Stimulated activated CD4-positive, alpha-beta T cell treated with anti-CD3 and anti-CD28 coated beads, TNF-alpha, amount 100 ng/mL, for 24 hours (primary cell): ENCODE measurements around the gene EML3.
"Not testable (repeated sequence)": the region's sequence is repeated elsewhere in the genome, so short reads cannot be mapped to it uniquely, and the experiment has no call there.

Source experiments
- DNase-seq, 3 experiments: peaks; one replicate each; pipeline ENCODE4 v3.0.0-alpha.2; 2020; ENCODE audit warnings: low read depth in 3 of 3

Gene EML3

DNA sequence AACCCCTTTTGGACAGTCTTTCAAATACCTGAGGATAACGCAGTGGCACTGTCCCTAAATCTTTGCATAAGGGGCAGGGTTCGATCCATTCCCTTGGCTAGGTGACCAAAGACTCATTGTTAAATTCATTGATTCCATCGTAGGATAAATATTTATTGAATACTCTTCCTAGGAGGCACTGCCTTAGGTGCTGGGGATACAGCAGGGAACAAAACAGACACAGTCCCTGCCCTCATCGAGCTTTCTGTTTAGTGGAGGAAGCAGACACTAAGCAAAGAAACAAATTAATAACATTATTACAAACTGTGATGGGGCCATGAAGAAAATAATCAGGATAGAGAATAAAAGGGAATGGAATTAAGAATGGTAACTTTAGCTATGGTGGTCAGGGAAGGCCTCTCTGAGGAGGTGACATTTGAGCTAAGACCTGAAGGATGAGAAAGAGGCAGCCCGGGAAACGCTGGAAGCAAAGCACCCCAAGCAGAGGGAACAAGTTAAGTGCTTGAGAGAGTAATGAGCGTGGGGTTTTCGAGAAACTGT lies 8.5 kb upstream of the EML3 start:
- DNase-seq: no peak

DNA sequence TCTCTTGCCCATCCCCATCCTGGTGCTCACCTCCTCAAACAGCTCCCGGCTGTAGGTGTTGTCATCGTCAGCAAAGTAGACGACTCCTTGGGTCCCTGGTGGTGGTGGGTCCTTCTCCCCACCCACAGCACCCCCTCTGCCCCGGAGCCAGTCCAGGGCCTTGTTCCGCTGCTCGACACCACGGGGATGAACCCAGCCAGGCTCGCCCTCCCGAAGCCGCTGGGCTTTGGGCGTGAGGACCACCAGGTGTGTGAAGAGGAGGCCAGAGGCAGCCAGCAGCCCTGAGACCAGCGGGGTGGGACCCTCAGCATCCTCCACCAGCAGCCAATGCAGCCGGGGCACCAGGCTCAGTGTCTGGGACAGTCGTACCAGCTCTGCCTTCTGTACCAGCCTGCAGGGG lies 4.4 kb upstream of the EML3 start:
- DNase-seq: not testable (repeated sequence)

DNA sequence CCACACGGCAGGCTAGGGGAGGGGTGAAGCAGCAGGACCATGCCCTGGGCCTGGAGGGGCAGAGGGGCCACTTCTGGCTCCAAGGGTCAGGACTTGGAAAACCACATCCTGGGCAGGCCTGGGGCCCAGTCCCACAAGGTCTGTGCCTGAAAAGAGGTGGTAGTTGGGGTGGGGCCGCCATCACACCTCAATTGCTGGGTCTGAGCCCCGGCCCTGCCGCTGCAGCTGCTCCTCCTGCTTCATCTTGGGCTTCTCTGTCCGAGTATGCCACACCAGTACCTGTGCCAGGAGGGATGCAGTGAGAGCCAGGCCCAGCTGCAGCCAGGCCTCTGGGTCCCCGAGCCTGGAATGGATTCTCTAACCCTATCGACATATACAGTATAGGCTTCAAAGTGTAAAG lies 2.9 kb upstream of the EML3 start:
- DNase-seq: no peak

GRCh38 chr11:62614275-62614674 lies 1.7 kb upstream of the EML3 start:
- DNase-seq: peak in 2 of 3 experiments; percentile 43 to 59

GRCh38 chr11:62613291-62613778 lies 760 bp upstream of the EML3 start:
- no peak for DNase-seq

GRCh38 chr11:62611705-62612365 lies 740 bp downstream of the EML3 start:
- peak; percentile 35 to 55 (median 44) for DNase-seq

- DNase-seq: no peak
These were observed 1.5 kb downstream of the EML3 start for GRCh38 chr11:62610814-62611704.

DNA sequence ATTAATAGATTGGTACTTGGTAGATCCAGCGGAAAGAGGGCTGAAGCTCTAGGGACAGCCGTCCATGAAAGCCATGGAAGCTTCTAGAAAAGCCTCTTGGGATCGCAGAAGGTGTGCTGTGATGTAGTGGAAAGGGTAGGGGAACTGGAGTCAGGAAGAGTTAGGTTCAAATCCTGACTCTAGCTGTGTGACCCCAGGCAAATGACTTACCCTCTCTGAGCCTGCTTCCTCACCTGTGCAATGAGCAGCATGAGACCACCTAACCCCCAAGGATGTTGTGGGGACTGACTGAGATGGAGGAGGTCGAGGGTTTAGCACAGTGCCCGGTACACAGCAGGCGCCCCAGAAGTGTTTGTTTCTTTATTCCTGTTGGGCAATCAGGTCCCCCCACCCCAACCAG lies 2.2 kb downstream of the EML3 start:
- DNase-seq: no peak

- DNase-seq: no peak
These were observed 3.8 kb downstream of the EML3 start for GRCh38 chr11:62608776-62609175.

- no peak for DNase-seq
These were observed 4.9 kb downstream of the EML3 start for GRCh38 chr11:62607714-62608113.

DNA sequence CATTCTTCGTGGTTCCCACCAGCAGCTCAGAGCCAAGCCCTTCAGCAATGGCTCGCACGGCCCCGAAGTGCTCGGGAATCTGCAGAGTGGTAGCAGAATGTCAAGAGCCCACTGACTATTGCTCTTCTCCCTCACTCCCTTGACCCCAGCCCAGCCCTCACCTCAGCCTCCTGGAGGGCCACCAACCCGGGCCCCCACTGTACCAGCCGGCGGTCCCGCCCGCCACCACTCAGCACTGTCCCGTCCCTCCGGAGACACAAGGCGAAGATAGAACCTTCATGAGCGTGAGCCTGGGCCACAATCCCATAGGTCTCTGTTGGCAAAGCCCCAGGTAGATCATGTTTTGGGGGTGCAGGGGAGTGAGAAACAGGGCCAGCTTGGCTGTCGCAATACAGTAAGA lies 6.7 kb downstream of the EML3 start:
- DNase-seq: no peak

GRCh38 chr11:62605467-62605866 lies 7.1 kb downstream of the EML3 start:
- no peak for DNase-seq

DNA sequence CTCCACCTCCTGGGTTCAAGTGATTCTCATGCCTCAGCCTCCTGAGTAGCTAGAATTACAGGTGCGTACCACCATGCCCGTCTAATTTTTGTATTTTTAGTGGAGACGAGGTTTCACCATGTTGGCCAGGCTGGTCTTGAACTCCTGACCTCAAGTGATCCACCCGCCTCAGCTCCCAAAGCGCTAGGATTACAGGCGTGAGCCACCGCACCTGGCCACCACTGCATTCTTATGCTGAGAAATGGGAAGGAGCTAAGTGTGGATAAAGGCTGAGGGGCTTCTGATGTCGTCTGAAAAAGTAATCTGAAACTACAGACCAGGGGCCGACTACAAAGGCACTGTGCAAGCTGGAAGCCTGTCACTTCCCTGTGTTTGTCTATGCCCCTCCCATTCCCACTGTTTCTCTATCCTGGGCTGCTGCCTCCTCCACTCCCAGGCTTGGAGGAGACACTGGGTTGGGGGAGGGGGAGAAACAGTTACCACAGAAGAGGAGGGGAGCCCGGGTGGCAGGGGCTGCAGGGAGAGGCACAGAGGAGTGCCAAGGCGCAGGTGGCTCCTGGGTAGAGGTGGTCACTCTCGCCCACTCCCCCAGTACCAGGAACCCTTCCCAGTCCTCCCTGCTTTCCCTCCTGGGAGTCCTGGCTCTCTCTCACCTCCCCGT lies 8.0 kb downstream of the EML3 start:
- DNase-seq: no peak

DNA sequence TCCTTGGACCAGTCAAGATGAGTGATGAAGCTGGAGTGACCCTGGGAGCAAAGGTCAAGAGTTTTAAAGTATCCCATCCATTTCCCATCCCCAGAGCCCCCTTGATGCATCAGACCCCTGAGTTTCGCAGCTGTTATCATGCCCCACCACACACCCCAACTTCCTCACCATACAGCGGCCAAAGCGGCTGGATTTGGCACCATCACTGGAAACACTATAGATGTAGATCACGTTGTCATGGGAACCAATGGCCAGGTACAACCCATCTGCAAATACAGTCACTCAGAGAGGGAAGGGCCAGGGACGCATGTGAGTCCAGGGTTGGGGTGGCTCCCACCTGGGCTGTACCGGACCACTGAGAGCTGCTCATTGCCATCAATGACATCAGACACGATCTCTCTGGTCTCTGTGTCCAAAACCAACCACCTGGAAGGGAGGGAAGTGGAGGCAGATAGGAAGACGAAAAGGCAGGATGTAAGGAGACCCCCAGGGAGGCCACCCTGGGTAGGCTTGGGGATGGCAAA lies 8.7 kb downstream of the EML3 start:
- DNase-seq: no peak

DNA sequence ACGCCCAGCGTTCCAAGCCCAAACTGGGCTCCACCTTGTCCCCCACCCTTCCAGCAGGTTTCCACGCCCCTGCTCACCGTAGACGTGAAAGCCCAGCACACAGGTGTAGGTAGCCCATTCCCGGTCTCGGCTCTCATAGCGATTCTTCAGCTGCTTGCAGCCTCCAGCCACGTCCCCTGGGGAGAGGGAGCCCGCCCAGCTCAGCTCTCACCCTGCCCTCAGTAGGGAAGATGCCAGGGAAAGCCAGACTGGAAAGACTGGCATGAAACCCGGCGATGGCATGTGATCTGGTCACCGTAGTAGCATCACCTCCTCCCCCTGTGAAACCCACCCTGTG lies 9.5 kb downstream of the EML3 start:
- DNase-seq: no peak

- DNase-seq: peak in 1 of 3 experiments; percentile 36
These were observed 10.2 kb downstream of the EML3 start for GRCh38 chr11:62602141-62603071.

- peak; percentile 99 to 100 (median 99) for DNase-seq
These were observed 11.0 kb downstream of the EML3 start, which contains the start of gene MTA2 for GRCh38 chr11:62601372-62602140. Gene MTA2, minus strand, starts transcription at chr11:62601865. Its CDS starts 415 bp downstream, at chr11:62601450.

DNA sequence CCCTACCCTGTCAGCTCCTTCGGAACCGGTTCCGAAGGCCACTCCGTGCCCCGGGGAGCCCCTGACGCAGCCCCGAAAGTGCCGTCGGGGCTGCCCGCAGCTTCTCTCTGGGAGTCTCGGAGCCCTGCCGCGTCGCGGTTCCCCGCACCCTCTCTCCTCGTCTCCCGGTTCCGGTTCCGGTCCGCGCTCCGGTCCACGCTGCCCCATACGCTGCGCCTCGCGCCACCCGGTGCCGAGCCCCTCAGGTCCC lies 11.5 kb downstream of the EML3 start:
- peak in 2 of 3 experiments; percentile 41 to 56 for DNase-seq

DNA sequence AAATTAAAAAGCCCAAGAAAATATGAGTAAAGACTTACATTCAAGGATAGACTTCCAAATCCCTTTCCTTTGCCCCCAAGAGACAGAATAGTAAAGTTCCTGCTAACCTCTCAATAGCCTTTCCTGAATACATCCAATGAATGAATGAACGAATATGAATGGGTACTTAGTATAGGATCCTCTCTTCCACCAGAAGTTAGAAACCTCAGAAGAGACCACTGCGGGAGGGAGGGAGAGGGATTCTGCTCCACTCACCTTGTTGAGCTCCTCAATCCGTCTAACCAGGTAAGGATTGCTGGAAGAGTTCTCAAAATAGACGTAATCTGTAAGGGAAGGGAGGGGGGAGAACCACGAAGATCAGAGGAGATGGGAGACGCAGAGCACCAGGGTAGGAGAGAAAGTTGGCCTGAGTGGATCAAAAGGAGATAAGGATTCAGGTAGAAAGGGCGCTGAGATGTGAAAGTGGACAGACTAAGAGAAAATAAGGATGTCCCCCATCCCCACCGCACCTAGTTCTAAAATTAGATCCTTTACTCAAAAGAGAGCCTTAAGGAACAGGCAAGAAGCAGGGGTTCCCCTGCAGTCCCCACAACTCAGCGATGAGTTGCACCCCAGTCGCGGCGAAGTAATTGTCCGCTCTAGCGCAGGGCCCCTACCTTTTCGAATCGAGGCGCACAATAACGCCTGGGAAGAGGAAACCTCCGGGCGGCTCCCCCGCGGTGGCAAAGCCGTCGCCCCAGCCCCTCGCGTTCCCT lies 12.0 kb downstream of the EML3 start:
- no peak for DNase-seq

GRCh38 chr11:62599901-62600300 lies 12.7 kb downstream of the EML3 start:
- no peak for DNase-seq
